Non-pigmented ciliary epithelial cell (primary cell): ENCODE results near the gene TMEM45A.
"Not testable (repeated sequence)": the region's sequence is repeated elsewhere in the genome, so short reads cannot be mapped to it uniquely, and the experiment has no call there.

Experiments
- DNase-seq: peaks from one replicate; pipeline ENCODE4 v3.0.0-alpha.2; 2010; ENCODE audit warnings: low read depth

TMEM45A gene

GRCh38 chr3:100575704-100576103, 83.3 kb downstream of the TMEM45A start:
- no peak for DNase-seq

GRCh38 chr3:100577382-100578008, 85.1 kb downstream of the TMEM45A start:
- no peak for DNase-seq

GRCh38 chr3:100578646-100579045, 86.2 kb downstream of the TMEM45A start:
- DNase-seq, result no peak

- no peak for DNase-seq
Measured at GRCh38 chr3:100580147-100580546, 87.7 kb downstream of the TMEM45A start.

GRCh38 chr3:100581650-100582049, 89.2 kb downstream of the TMEM45A start:
- no peak for DNase-seq

- DNase-seq, result not testable (repeated sequence)
Measured at GRCh38 chr3:100582157-100582556, 89.7 kb downstream of the TMEM45A start.

- DNase-seq, result no peak
Measured at GRCh38 chr3:100584101-100584660, 91.8 kb downstream of the TMEM45A start.

GRCh38 chr3:100586832-100587231, 94.4 kb downstream of the TMEM45A start:
- no peak for DNase-seq

GRCh38 chr3:100588251-100588650, 95.8 kb downstream of the TMEM45A start:
- DNase-seq, result no peak

- peak; percentile 34 for DNase-seq
Measured at GRCh38 chr3:100590114-100590839, 97.9 kb downstream of the TMEM45A start.

- no peak for DNase-seq
Measured at GRCh38 chr3:100590840-100591147, 98.4 kb downstream of the TMEM45A start.

- no peak for DNase-seq
Measured at GRCh38 chr3:100591411-100591810, 99.0 kb downstream of the TMEM45A start.

GRCh38 chr3:100600181-100601042, 108.0 kb downstream of the TMEM45A start:
- no peak for DNase-seq

GRCh38 chr3:100602506-100603444, 110.4 kb downstream of the TMEM45A start:
- peak; percentile 9 for DNase-seq

GRCh38 chr3:100603469-100603868, 111.0 kb downstream of the TMEM45A start:
- DNase-seq, result peak; percentile 6

GRCh38 chr3:100605358-100605757, 112.9 kb downstream of the TMEM45A start:
- DNase-seq, result no peak

- DNase-seq, result no peak
Measured at GRCh38 chr3:100606894-100607512, 114.6 kb downstream of the TMEM45A start.

- DNase-seq, result no peak
Measured at GRCh38 chr3:100609305-100609704, 116.9 kb downstream of the TMEM45A start, which contains the start of gene ADGRG7. Gene ADGRG7 (plus strand): TSS chr3:100609601. CDS start chr3:100609857, 256 bp downstream.

- DNase-seq, result no peak
Measured at GRCh38 chr3:100609963-100610362, 117.5 kb downstream of the TMEM45A start.

GRCh38 chr3:100611221-100611620, 118.8 kb downstream of the TMEM45A start:
- no peak for DNase-seq
